OCI-LY7 (cell line): ENCODE results near the gene ACVRL1. TPM values are rescaled to one million over a fixed set of nuclear protein-coding genes. Genes with fewer than 3 reads are reported as not detected.

Experiments used
- BruUV-seq: library from RNA; stranded (reverse); fragments of 400-500 nt; replicated peaks from 2 replicates; lab custom pipeline; 2021; lab: Mats Ljungman, UMichigan
- CTCF ChIA-PET: fragments of 300-600 bp; sonication (Branson Sonifier 250); formaldehyde crosslinking; loops from one replicate; lab custom pipeline; 2022; ENCODE audit warnings: antibody characterized with exemption; ENCODE audit not compliant: unreplicated experiment; lab: Charles Lee
- POLR2A ChIA-PET: fragments of 300-600 bp; sonication (Branson Sonifier 250); formaldehyde crosslinking; loops from one replicate; lab custom pipeline; 2022; ENCODE audit warnings: antibody characterized with exemption; lab: Charles Lee
- DNase-seq: peaks from one replicate; pipeline ENCODE4 v3.0.0-alpha.2; 2015; ENCODE audit warnings: low spot score
- H2AFZ ChIP-seq: fragments of 200-600 bp; sonication (generic), shearing (Covaris generic); 2 replicates; pipeline ENCODE4 v1.6.1; 2014; ENCODE audit warnings: mild to moderate bottlenecking, antibody characterized with exemption, low read length, moderate library complexity
- H3K27ac ChIP-seq: fragments of 200-600 bp; sonication (generic); 2 replicates; pipeline ENCODE4 v1.5.1; 2014; ENCODE audit warnings: mixed run types, low read depth, mild to moderate bottlenecking, moderate library complexity, low read length, inconsistent platforms; ENCODE audit not compliant: poor library complexity, severe bottlenecking
- H3K36me3 ChIP-seq: fragments of 200-600 bp; sonication (generic); 2 replicates; pipeline ENCODE4 v1.6.1; 2014; ENCODE audit warnings: mild to moderate bottlenecking, antibody characterized with exemption, low read length, moderate library complexity, mixed read lengths; ENCODE audit not compliant: insufficient read depth
- H3K4me1 ChIP-seq: fragments of 200-600 bp; sonication (generic); 2 replicates; pipeline ENCODE4 v1.5.1; 2014; ENCODE audit warnings: mild to moderate bottlenecking, low read length; ENCODE audit not compliant: insufficient read depth, poor library complexity, severe bottlenecking
- H3K4me2 ChIP-seq: fragments of 200-600 bp; sonication (generic); 2 replicates; pipeline ENCODE4 v1.6.1; 2014; ENCODE audit warnings: mild to moderate bottlenecking, low read length
- H3K4me3 ChIP-seq: fragments of 200-600 bp; sonication (generic); 2 replicates; pipeline ENCODE4 v1.5.1; 2014; ENCODE audit warnings: mild to moderate bottlenecking, low read depth, low read length; ENCODE audit not compliant: poor library complexity, severe bottlenecking
- H3K79me2 ChIP-seq: fragments of 200-600 bp; sonication (generic); 2 replicates; pipeline ENCODE4 v1.6.1; 2016; ENCODE audit warnings: low read depth, mild to moderate bottlenecking, low read length, moderate library complexity, mixed read lengths; ENCODE audit not compliant: insufficient read depth
- H3K9me2 ChIP-seq: fragments of 200-600 bp; sonication (generic); 2 replicates; pipeline ENCODE4 v1.6.1; 2016; ENCODE audit warnings: mild to moderate bottlenecking, low read length, mixed read lengths; ENCODE audit not compliant: insufficient read depth
- H3K9me3 ChIP-seq: fragments of 200-600 bp; sonication (generic); 2 replicates; pipeline ENCODE4 v1.6.1; 2014; ENCODE audit warnings: mild to moderate bottlenecking, mixed run types, low read length, mixed read lengths
- H4K20me1 ChIP-seq: fragments of 200-600 bp; sonication (generic); 2 replicates; pipeline ENCODE4 v1.6.1; 2014; ENCODE audit warnings: mild to moderate bottlenecking, antibody characterized with exemption, low read length, moderate library complexity, mixed read lengths; ENCODE audit not compliant: insufficient read depth
- EZH2phosphoT487 ChIP-seq: fragments of 200-600 bp; sonication (generic); IDR thresholded peaks from 2 replicates; pipeline ENCODE4 v1.6.1; 2018; ENCODE audit warnings: low read depth, borderline replicate concordance, mild to moderate bottlenecking, mixed run types, antibody characterized with exemption, low read length, moderate library complexity, mixed read lengths
- intact Hi-C: fragments of 100-400 bp; cut with micrococcal nuclease; formaldehyde crosslinking; loops from one replicate; pipeline ENCODE4 v1.10.0; 2022; ENCODE audit not compliant: unreplicated experiment
- total RNA-seq, 2 experiments: library from RNA; depleted of rRNA in 1 of 2; stranded (reverse); fragments of >200 nt in 1 of 2; shearing (Covaris generic) in 1 of 2; gene quantifications; 2 replicates each; pipeline ENCODE4 v1.2.3, GENCODE V29; 2014 to 2022
- TF ChIP-seq, protein P1 (sequence below): fragments of 200-600 bp; sonication (generic); conservative IDR thresholded peaks from 2 replicates; pipeline ENCODE4 v1.5.1; 2014; ENCODE audit warnings: mild to moderate bottlenecking, antibody characterized with exemption, low read length, moderate library complexity, mixed read lengths

ACVRL1 gene
- total RNA-seq, 2 experiments from 2014 or later, result not detected

- TF ChIP-seq, protein P1, sequence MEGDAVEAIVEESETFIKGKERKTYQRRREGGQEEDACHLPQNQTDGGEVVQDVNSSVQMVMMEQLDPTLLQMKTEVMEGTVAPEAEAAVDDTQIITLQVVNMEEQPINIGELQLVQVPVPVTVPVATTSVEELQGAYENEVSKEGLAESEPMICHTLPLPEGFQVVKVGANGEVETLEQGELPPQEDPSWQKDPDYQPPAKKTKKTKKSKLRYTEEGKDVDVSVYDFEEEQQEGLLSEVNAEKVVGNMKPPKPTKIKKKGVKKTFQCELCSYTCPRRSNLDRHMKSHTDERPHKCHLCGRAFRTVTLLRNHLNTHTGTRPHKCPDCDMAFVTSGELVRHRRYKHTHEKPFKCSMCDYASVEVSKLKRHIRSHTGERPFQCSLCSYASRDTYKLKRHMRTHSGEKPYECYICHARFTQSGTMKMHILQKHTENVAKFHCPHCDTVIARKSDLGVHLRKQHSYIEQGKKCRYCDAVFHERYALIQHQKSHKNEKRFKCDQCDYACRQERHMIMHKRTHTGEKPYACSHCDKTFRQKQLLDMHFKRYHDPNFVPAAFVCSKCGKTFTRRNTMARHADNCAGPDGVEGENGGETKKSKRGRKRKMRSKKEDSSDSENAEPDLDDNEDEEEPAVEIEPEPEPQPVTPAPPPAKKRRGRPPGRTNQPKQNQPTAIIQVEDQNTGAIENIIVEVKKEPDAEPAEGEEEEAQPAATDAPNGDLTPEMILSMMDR, result peak; percentile 54
- TF ChIP-seq EZH2phosphoT487, result no peak
- Histone ChIP-seq H3K9me2 (no peaks in the 10 kb centered on the region), H3K4me1 (peaks cover 9% of the 10 kb centered on the region), H3K4me2 (no peak overlapping the region), H3K27ac (no peak overlapping the region), H3K79me2 (no peaks in the 10 kb centered on the region), H3K36me3 (no peaks in the 10 kb centered on the region), H2AFZ (no peak overlapping the region), H4K20me1 (no peaks in the 10 kb centered on the region), H3K9me3 (peaks cover 6% of the 10 kb centered on the region; the same call in 1 of the 2 replicates), H3K4me3 (no peak overlapping the region)
- intact Hi-C loops, result no loop called here
- no TSS peak for BruUV-seq
- no peak for DNase-seq
- ChIA-PET CTCF (no interaction called here), POLR2A (no interaction called here)
Observed at GRCh38 chr12:51889216-51890132, 17.8 kb upstream of the ACVRL1 start.

DNA sequence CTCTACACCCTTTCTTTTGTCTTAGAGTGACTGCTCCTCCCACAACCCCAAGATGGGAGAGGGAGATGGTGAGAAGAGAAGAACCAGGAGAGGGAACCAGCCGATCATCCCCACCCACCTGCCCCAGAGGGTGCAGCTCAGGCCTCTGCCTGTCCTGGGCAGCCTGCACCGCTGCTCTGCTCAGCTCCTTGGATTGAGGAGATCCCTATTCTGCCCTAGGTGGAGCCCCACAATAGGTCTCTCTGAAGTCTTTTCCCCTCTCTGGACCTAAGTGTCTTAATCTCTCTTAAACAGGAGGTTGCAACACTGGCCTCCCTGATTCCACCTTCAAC lies 17.2 kb upstream of the ACVRL1 start:
- POLR2A ChIA-PET, result no interaction called here
- Histone ChIP-seq H3K27ac (no peak overlapping the region), H3K4me2 (no peak overlapping the region), H3K36me3 (no peaks in the 10 kb centered on the region), H3K4me1 (peaks cover 9% of the 10 kb centered on the region), H3K9me3 (peaks cover 3% of the 10 kb centered on the region; the same call in 1 of the 2 replicates), H4K20me1 (no peaks in the 10 kb centered on the region), H3K4me3 (no peak overlapping the region), H3K9me2 (no peaks in the 10 kb centered on the region), H3K79me2 (no peaks in the 10 kb centered on the region), H2AFZ (no peak overlapping the region)
- CTCF ChIA-PET, result no interaction called here
- no peak for DNase-seq
- intact Hi-C loops, result no loop called here
- TF ChIP-seq, protein P1, result 0 out of 2 replicates have a peak, but pooled peaks have one; percentile 15
- TF ChIP-seq EZH2phosphoT487, result no peak
- no TSS peak for BruUV-seq

GRCh38 chr12:51890511-51891171 lies 16.7 kb upstream of the ACVRL1 start:
- no peaks in the 10 kb centered on the region for H3K9me3 ChIP-seq
- H3K4me2 ChIP-seq, result no peak overlapping the region
- H4K20me1 ChIP-seq, result no peaks in the 10 kb centered on the region
- intact Hi-C loops, result no loop called here
- no peaks in the 10 kb centered on the region for H3K79me2 ChIP-seq
- CTCF ChIA-PET, result no interaction called here
- no peaks in the 10 kb centered on the region for H3K36me3 ChIP-seq
- POLR2A ChIA-PET, result no interaction called here
- no peak overlapping the region for H3K27ac ChIP-seq
- no peak for DNase-seq
- H3K4me3 ChIP-seq, result no peak overlapping the region
- peaks cover 9% of the 10 kb centered on the region for H3K4me1 ChIP-seq
- no peak overlapping the region for H2AFZ ChIP-seq
- no peak for TF ChIP-seq EZH2phosphoT487
- TF ChIP-seq, protein P1, result no peak
- H3K9me2 ChIP-seq, result no peaks in the 10 kb centered on the region
- no TSS peak for BruUV-seq
